Heart left ventricle (tissue), 13 donors: ENCODE measurements around the gene SLX4IP.

Experiments
- POLR2A ChIP-seq, 2 donors: fragments of 450-650 bp; IDR thresholded peaks; one replicate each; pipeline ENCODE4 v1.6.1; 2017; ENCODE audit warnings: antibody characterized with exemption in 2 of 2, mild to moderate bottlenecking in 2 of 2, moderate library complexity in 2 of 2
- TF ChIP-seq, protein P1 (sequence below), 12 donors: fragments of 200-600 bp; sonication (generic) in 4 of 12; IDR thresholded peaks; one replicate each; pipeline versions ENCODE4 v1.5.0 to v1.8.0; 2018 to 2022; ENCODE audit warnings: antibody characterized with exemption in 12 of 12, mild to moderate bottlenecking in 5 of 12
- donor health status: ischemic (EF 13 %, LVEDD 7.1; RV severe dilation, severe dysfunction).
- donor health status: DM: no; HTN: yes; CAD: no.
- donor health status: DM: no; HTN: no; CAD: no.
- donor health status: ischemic (EF 25% LVEDD 6.9; RV normal size, moderate dysfunction).
- donor health status: ischemic (EF 25% LVEDD 5.7; RV mildly dilated, moderate dysfunction).
- donor health status: ischemic (EF 35%, LVEDD 5.7; RV mildly dilated, moderate dysfunction).
- donor health status: nonischemic (EF 11% LVEDD 7.7; RV severe dilation, severe dysfunction).
- donor health status: DM: yes; HTN: yes; CAD: no.
- donor health status: PGD.
- donor health status: ischemic (EF 29% LVEDD 5.4; RV normal size, mild dysfunction).
- donor health status: nonischemic (EF 23%, LVEDD 6.1; RV moderate dilation, normal function).

DNA sequence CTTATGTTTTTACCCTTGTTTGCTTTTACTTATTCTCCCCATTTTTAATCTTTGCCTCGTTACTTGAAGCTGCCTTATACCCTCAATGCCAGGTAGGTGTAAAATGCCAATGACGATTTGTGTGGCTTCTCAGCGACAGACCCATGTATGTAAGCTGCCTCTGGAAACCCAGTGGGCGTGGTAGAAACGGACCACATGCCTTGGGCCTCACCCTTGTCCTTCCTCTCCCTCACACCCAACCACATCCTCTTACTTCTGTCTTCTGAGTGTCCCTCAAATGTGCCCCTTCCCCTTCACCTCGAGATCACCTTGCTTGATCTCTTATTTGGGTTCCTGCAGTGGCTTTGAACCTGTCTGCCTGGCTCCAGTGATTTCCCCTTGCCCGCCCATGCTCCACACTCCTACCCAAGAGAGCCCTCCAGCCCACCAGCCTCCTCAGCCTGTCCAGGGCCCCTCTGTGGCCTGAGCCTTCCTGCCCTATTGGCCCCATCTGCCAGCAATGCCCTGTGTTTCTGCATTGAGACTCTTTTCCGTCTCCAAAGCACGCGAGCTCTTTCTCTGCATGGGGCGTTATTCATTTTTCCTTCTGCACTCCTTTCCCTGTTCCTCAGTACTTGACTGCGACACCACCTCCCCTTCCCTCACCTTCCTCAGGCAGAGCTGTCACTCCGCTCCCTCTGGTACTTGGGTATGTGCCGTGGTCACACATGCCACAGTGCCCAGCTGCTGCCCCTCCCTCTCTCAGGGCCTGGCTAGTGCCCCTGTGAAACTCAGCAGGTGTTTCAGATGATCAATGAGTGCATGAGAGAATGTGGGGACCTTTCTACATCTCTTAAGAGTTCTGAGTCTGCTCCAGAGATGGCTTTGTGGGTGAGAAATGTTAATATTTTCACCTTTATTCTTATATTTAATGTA lies 115.4 kb downstream of the SLX4IP start:
- TF ChIP-seq, protein P1, sequence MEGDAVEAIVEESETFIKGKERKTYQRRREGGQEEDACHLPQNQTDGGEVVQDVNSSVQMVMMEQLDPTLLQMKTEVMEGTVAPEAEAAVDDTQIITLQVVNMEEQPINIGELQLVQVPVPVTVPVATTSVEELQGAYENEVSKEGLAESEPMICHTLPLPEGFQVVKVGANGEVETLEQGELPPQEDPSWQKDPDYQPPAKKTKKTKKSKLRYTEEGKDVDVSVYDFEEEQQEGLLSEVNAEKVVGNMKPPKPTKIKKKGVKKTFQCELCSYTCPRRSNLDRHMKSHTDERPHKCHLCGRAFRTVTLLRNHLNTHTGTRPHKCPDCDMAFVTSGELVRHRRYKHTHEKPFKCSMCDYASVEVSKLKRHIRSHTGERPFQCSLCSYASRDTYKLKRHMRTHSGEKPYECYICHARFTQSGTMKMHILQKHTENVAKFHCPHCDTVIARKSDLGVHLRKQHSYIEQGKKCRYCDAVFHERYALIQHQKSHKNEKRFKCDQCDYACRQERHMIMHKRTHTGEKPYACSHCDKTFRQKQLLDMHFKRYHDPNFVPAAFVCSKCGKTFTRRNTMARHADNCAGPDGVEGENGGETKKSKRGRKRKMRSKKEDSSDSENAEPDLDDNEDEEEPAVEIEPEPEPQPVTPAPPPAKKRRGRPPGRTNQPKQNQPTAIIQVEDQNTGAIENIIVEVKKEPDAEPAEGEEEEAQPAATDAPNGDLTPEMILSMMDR (IDR thresholded peaks at IDR 0.05), result no peak
- no peak for TF ChIP-seq POLR2A (IDR thresholded peaks at IDR 0.05)
